ENCODE results near the gene MRPL2. TPM values are rescaled to one million over a fixed set of nuclear protein-coding genes. Genes with fewer than 3 reads are reported as not detected.

MRPL2 gene
- total RNA-seq, 1 experiment from 2014 or later, result 123 TPM

DNA sequence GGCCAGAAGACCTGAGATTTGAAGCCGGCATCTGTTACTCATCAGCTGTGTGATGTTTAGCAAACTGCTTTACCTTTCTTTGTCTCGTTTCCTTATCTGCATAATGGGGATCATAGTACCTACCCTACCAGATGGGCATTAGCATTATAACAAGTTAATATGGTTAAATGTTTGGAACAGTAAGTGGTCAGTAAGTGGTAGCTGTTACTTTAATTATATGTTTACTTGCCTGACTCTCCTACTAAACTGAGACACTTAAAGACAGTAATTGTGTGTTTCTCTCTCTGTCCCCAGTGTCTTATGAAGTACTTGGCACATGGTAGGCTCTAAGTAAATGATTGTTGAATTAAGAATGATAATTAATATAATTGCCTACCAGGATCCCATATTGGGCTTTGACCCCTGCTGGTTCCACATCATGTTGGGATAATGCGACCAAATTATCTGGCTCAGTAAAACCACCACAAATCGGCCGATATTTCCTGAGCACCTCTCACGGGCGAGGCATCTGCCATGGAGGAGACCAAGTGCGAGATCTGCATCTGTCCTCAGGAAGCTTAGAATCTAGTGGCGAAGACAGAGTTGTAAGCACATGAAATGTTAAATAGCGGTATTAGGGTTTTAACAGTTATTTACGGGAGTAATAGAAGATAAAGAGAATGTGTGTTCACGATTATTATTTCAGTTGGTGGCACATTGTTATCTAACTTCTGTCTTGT lies 48.3 kb upstream of the MRPL2 start:
- DNase-seq (ENCODE audit: low read depth, low spot score) (no peak), ATAC-seq (no peak)
- Histone ChIP-seq H4K20me1 (ENCODE audit: insufficient read depth) (0 out of 2 replicates have a peak, but pooled peaks cover 8% of the 10 kb centered on the region), H3K27ac (ENCODE audit: low read depth, low read length) (no peak overlapping the region), H3K9ac (ENCODE audit: low read length) (no peak overlapping the region), H3K4me2 (ENCODE audit: low read length) (no peak overlapping the region), H3K9me2 (ENCODE audit: insufficient read depth) (no peaks in the 10 kb centered on the region), H3K36me3 (ENCODE audit: control insufficient read depth in 1 of 2, insufficient read depth in 2 of 2, low read length in 2 of 2) (no peaks in the 10 kb centered on the region), H2AFZ (ENCODE audit: low read depth, low read length, poor library complexity, severe bottlenecking) (no peak overlapping the region), H3K4me1 (ENCODE audit: control insufficient read depth in 1 of 2, insufficient read depth in 2 of 2, low read length in 2 of 2) (peaks cover 8 to 13% of the 10 kb centered on the region in 2 experiments; a peak in 2 of 4 replicates), H3K9me3 (ENCODE audit: control insufficient read depth in 1 of 2, insufficient read depth in 1 of 2, low read depth in 1 of 2, low read length in 2 of 2) (no peaks in the 10 kb centered on the region), H3K4me3 (replicated peaks in 1 of 2; ENCODE audit: low read depth in 1 of 2, low read length in 2 of 2) (no peak overlapping the region), H3K79me2 (ENCODE audit: insufficient read depth, low read length) (peaks cover 53% of the 10 kb centered on the region), H3K27me3 (ENCODE audit: insufficient read depth, low read length) (no peaks in the 10 kb centered on the region)
- CTCF ChIA-PET, result no interaction called here
- POLR2A ChIA-PET, result no interaction called here
- BruUV-seq (replicated peaks), result no TSS peak
- intact Hi-C loops (cut with micrococcal nuclease), result no loop called here
- RAD21 ChIA-PET (ENCODE audit: low non-redundant PET in 1 of 2, low total read pairs in 2 of 2, uncharacterized antibody in 2 of 2, unreplicated experiment in 2 of 2), result no interaction called here
- TF ChIP-seq FOSL1 (IDR thresholded peaks at IDR 0.05; ENCODE audit: low read depth) (no peak), YY1 (IDR thresholded peaks at IDR 0.05; ENCODE audit: extremely low read depth, insufficient replicate concordance, low read depth, low read length) (no peak), EGR1 (IDR thresholded peaks at IDR 0.05; ENCODE audit: low read depth) (no peak), POLR2AphosphoS5 (IDR thresholded peaks at IDR 0.05; ENCODE audit: low read depth, low read length) (no peak), SIN3A (IDR thresholded peaks at IDR 0.05; ENCODE audit: low read depth) (no peak), SP1 (IDR thresholded peaks at IDR 0.05; ENCODE audit: low read depth) (no peak), CEBPB (IDR thresholded peaks at IDR 0.05; ENCODE audit: low read depth) (no peak), ZNF274 (IDR thresholded peaks at IDR 0.05; ENCODE audit: low read depth, low read length) (no peak), ELF1 (IDR thresholded peaks at IDR 0.05; ENCODE audit: borderline replicate concordance, low read depth) (no peak), TCF7L2 (IDR thresholded peaks at IDR 0.05; ENCODE audit: borderline replicate concordance, extremely low read depth, insufficient read depth, insufficient read length) (no peak), POLR2A (IDR thresholded peaks at IDR 0.05; ENCODE audit: borderline replicate concordance, extremely low read depth, insufficient read depth, insufficient read length) (no peak), EZH2 (IDR thresholded peaks at IDR 0.05) (no peak), ZFX (IDR thresholded peaks at IDR 0.05) (no peak), RAD21 (IDR thresholded peaks at IDR 0.05; ENCODE audit: low read depth) (no peak), EZH2phosphoT487 (IDR thresholded peaks at IDR 0.05; ENCODE audit: borderline replicate concordance) (no peak), CBX3 (IDR thresholded peaks at IDR 0.05; ENCODE audit: low read depth) (no peak)
- TF ChIP-seq, protein P1, sequence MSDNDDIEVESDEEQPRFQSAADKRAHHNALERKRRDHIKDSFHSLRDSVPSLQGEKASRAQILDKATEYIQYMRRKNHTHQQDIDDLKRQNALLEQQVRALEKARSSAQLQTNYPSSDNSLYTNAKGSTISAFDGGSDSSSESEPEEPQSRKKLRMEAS (IDR thresholded peaks at IDR 0.05), result no peak
- TF ChIP-seq, protein P2, sequence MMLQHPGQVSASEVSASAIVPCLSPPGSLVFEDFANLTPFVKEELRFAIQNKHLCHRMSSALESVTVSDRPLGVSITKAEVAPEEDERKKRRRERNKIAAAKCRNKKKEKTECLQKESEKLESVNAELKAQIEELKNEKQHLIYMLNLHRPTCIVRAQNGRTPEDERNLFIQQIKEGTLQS (IDR thresholded peaks at IDR 0.05), result no peak
- TF ChIP-seq, protein P3, sequence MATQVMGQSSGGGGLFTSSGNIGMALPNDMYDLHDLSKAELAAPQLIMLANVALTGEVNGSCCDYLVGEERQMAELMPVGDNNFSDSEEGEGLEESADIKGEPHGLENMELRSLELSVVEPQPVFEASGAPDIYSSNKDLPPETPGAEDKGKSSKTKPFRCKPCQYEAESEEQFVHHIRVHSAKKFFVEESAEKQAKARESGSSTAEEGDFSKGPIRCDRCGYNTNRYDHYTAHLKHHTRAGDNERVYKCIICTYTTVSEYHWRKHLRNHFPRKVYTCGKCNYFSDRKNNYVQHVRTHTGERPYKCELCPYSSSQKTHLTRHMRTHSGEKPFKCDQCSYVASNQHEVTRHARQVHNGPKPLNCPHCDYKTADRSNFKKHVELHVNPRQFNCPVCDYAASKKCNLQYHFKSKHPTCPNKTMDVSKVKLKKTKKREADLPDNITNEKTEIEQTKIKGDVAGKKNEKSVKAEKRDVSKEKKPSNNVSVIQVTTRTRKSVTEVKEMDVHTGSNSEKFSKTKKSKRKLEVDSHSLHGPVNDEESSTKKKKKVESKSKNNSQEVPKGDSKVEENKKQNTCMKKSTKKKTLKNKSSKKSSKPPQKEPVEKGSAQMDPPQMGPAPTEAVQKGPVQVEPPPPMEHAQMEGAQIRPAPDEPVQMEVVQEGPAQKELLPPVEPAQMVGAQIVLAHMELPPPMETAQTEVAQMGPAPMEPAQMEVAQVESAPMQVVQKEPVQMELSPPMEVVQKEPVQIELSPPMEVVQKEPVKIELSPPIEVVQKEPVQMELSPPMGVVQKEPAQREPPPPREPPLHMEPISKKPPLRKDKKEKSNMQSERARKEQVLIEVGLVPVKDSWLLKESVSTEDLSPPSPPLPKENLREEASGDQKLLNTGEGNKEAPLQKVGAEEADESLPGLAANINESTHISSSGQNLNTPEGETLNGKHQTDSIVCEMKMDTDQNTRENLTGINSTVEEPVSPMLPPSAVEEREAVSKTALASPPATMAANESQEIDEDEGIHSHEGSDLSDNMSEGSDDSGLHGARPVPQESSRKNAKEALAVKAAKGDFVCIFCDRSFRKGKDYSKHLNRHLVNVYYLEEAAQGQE (IDR thresholded peaks at IDR 0.05; ENCODE audit: low read depth), result no peak
- TF ChIP-seq, protein P4, sequence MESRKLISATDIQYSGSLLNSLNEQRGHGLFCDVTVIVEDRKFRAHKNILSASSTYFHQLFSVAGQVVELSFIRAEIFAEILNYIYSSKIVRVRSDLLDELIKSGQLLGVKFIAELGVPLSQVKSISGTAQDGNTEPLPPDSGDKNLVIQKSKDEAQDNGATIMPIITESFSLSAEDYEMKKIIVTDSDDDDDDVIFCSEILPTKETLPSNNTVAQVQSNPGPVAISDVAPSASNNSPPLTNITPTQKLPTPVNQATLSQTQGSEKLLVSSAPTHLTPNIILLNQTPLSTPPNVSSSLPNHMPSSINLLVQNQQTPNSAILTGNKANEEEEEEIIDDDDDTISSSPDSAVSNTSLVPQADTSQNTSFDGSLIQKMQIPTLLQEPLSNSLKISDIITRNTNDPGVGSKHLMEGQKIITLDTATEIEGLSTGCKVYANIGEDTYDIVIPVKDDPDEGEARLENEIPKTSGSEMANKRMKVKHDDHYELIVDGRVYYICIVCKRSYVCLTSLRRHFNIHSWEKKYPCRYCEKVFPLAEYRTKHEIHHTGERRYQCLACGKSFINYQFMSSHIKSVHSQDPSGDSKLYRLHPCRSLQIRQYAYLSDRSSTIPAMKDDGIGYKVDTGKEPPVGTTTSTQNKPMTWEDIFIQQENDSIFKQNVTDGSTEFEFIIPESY (IDR thresholded peaks at IDR 0.05; ENCODE audit: extremely low read depth, insufficient replicate concordance, low read length), result no peak

All from HCT116 (cell line).